AG08395 (cell line): Measurements from ENCODE around the gene GNAI2.
A peak's percentile ranks its signal among the peaks of the same experiment; 100 is the strongest.
"Not testable (repeated sequence)": the region's sequence is repeated elsewhere in the genome, so short reads cannot be mapped to it uniquely, and the experiment has no call there.

Experiments
- DNase-seq: peaks from one replicate; pipeline ENCODE4 v3.0.0; 2012; ENCODE audit warnings: mixed read lengths, low spot score

The GNAI2 gene

GRCh38 chr3:50278123-50278879 is 42.3 kb downstream of the GNAI2 start:
- DNase-seq = no peak

DNA sequence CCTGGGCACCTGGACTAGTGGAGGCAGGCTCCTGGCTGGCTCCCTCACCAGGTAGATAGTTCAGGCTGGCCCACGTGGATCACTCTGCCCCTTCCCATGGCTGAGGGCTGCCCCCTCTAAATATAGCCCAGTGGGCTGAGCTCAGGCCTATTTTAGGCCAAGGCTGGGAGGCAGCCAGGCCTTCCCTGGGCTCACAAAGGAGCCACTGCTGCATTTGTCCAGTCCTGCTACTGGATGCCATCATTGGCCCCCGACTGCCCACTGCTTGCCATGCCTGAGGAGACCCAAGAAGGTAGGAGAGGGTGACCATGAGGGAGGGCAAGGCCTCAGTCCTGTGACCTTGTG is 42.8 kb downstream of the GNAI2 start, which contains the start of gene LSMEM2:
Gene LSMEM2 (plus strand): TSS at position 208 of the 345 bp plus-strand sequence. CDS start 27 bp downstream, at position 235.
- no peak for DNase-seq

- no peak for DNase-seq
Observed at GRCh38 chr3:50279255-50280016, 43.4 kb downstream of the GNAI2 start.

- not testable (repeated sequence) for DNase-seq
Observed at GRCh38 chr3:50284121-50284520, 48.1 kb downstream of the GNAI2 start.

GRCh38 chr3:50286322-50287227 is 50.6 kb downstream of the GNAI2 start:
- DNase-seq = no peak

DNA sequence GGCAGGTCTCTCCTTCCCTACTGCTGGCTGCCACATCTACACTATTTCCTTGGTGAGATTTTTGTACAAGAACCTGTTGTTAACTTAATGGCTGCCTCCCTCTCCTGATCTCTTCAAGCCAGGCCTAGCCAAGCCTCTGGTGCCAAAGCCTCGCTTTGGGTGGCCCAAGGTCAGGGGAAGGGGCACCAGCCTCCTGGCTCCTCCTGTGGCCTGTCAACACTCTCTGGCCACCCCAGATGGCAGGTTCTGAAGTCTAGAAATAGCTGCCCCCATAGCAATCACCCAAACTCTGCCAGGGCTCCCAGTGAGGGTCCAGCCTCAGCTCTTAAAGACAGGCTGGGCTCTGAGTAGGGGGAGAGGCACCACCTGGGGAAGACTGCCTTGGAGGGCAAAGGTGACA is 51.3 kb downstream of the GNAI2 start:
- no peak for DNase-seq

DNA sequence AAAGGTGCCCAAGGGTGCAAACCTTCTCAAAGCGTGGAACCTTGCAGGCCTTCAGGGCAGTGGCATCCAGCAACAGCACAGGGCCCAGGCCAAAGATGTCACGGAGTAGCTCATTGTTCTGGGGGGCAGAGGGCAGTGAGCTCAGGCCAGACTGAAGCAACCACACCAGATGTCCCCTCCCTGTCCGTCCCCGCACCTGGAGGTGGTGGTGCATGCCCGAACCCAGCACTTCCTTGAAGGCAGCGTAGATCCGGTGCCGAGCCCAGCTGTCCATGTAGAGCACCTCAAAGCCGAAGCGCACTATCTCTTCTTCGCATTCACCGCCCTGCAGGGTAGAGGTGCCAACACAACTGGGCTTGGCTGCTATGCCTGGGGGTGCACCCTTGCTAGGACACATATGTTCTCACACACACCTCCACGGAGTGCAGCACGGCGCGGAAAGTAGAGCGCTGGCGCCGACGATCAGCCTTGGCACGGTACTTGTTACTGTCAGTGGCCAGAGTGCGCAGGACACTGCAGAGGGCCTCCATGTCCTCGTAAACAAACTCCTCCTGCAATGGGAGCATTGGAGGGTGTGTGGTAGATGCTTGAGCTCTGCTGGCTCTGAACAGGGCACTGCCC is 52.5 kb downstream of the GNAI2 start:
- no peak for DNase-seq

GRCh38 chr3:50289130-50289529 is 53.1 kb downstream of the GNAI2 start:
- no peak for DNase-seq

GRCh38 chr3:50290161-50290641 is 54.2 kb downstream of the GNAI2 start:
- DNase-seq = no peak

DNA sequence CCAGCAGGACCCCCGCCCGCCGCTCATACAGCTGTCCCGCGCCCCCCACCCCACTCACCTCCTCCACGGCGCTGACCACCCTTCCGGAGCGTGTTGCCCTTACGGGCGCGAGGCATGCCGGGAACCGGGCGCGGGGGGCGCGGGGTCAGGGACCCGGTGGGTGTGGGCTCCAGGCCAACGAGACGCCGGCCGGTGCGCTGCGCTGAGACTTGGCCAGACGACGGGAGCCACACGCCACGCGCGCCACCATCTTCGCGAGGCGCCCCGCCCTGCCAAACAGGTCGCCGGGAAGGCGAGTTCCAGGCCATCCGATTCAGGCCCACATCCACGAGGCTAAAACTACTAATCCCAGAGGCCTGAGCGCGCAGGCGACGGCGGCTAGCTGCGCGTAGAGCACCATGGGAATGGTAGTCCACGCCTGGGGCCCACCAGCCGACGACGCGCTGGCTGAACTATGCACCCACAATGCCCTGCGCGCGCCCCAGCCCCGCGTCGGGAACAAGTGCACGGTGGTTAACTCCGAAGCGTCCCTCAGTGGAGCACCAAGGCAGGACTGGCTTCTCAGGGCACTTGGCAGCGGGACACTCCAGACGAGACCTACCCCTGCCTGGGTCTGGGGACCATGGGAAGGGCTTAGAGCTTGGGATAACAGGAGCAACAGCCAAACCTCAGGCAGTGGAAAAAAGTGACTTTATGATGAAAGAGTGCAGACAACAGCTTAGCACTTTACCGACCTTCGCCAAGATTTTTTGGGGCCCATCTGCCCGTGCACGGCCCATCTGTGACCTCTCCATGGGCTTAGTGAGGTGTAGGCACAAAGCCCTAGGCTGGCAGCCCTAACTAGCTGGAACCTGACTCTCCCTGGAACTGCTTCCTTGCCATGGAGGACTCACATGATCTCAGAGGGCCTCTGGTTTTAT is 56.4 kb downstream of the GNAI2 start, which contains the start of gene IFRD2:
Gene IFRD2 (minus strand): TSS at position 271 of the 920 bp plus-strand sequence. CDS start 155 bp downstream, at position 116.
- DNase-seq = peak; percentile 96

- no peak for DNase-seq
Observed at GRCh38 chr3:50293079-50293801, 57.2 kb downstream of the GNAI2 start.

- DNase-seq = no peak
Observed at GRCh38 chr3:50294089-50294488, 58.1 kb downstream of the GNAI2 start.

GRCh38 chr3:50294492-50295403 is 58.7 kb downstream of the GNAI2 start:
- DNase-seq = no peak

DNA sequence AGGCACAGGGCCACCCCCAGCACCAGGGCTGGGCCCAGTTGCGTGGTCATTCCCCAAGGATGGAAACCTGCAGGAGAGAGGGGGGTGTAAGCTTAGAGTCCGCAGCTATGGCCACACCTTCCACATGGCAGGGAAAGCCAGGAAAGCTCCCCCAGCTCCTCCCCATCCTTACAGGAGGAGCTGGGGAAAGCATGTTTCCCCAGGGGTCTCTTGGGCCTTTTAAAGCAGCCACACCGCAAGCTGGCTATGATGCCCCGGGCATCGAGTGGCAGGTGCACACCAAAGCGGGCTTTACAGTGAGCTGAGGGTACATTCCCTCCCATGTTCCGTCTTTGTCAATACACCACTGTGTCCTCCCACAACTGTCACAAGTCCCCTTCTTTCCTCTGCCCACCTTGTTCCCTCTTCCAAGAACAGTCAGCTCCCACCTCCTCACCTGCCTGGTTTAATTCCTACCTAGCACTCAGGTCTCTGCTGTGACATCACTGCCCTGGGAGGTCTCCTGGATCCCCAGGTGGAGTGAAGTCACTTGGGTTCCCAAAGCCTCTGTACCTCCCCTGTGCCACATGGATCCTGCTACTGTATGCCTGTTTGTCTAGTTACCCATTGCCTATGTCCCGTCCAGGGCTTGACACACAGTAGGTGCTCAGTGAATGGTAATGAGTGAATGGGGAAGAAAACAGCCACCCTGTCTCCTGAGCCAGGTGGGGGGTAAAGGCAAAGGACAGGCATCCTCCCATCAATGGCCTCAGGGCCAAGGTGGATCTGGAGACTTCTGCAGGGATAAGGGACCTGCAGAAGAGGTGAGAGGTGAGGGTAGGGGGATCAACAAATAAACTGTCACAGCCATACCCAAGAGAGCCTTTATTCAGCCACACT is 59.8 kb downstream of the GNAI2 start:
- DNase-seq = no peak

GRCh38 chr3:50296721-50297383 is 60.8 kb downstream of the GNAI2 start:
- DNase-seq = no peak

GRCh38 chr3:50297384-50297775 is 61.4 kb downstream of the GNAI2 start:
- no peak for DNase-seq
